ENCODE measurements around the gene CAP2.
"Not testable (repeated sequence)": the region's sequence is repeated elsewhere in the genome, so short reads cannot be mapped to it uniquely, and the experiment has no call there.

GRCh38 chr6:17581282-17581681 is 187.9 kb downstream of the CAP2 start:
- not testable (repeated sequence) for TF ChIP-seq POLR2A, CTCF, POLR2AphosphoS5 (IDR thresholded peaks at IDR 0.05)

Data from breast epithelium (tissue), 3 donors.